Motor neuron (in vitro differentiated cells): ENCODE data around the gene GHR. TPM values are rescaled to one million over a fixed set of nuclear protein-coding genes. Genes with fewer than 3 reads are reported as not detected.

Source experiments
- ATAC-seq, 8 experiments: fragments of 200-7000 bp; cut with Tn5 transposase; replicated peaks in 6 of 8; 2 replicates each; pipeline ENCODE4 v1.8.0; 2021; ENCODE audit warnings: mild to moderate bottlenecking in 8 of 8, moderate library complexity in 8 of 8
- H3K27ac ChIP-seq, 2 donors: fragments of 250-450 bp; sonication (Bioruptor Pico); 2 replicates each; pipeline ENCODE4 v1.9.0; 2021; ENCODE audit warnings: antibody characterized with exemption in 2 of 2, mild to moderate bottlenecking in 2 of 2, moderate library complexity in 1 of 2
- H3K4me1 ChIP-seq, 2 donors: fragments of 250-450 bp; sonication (Bioruptor Pico); replicated peaks in 1 of 2; 2 replicates each; pipeline ENCODE4 v1.6.1; 2021; ENCODE audit warnings: antibody characterized with exemption in 2 of 2, mild to moderate bottlenecking in 2 of 2, moderate library complexity in 1 of 2
- H3K4me3 ChIP-seq, 5 donors: fragments of 250-450 bp; sonication (Bioruptor Pico); 2 replicates each; pipeline ENCODE4 v1.9.0; 2021; ENCODE audit warnings: antibody characterized with exemption in 5 of 5, mild to moderate bottlenecking in 5 of 5, moderate library complexity in 4 of 5
- WGBS, 10 experiments: fragments of 450-650 bp; shearing (Covaris generic); methylation state at CpG; one replicate each; pipeline ENCODE4 v1.0.0; 2022; 5-methylcytosine and 5-hydroxymethylcytosine counted together
- in situ Hi-C, 9 experiments: fragments of 400-800 bp; cut with MboI; loops; one replicate each; pipeline ENCODE4 v1.15.0; 2021; ENCODE audit warnings: low sequenced_read_pairs in 9 of 9, low pct_unique_long_range_greater_than_20kb in 2 of 9; ENCODE audit not compliant: unreplicated experiment in 9 of 9
- total RNA-seq, 8 experiments: library from RNA; unstranded; fragments of 300-600 nt; gene quantifications; 2 replicates each; pipeline versions ENCODE4 v1.2.3 to v1.2.4, GENCODE V29; 2022

Gene GHR
- total RNA-seq, 8 experiments from 2014 or later: 0.33 to 11.8 (median 2.2) TPM

- ATAC-seq: no peak
- Histone ChIP-seq H3K4me1 (peaks cover 6 to 11% of the 10 kb centered on the region in 2 donors), H3K4me3 (no peak overlapping the region), H3K27ac (no peak overlapping the region)
- in situ Hi-C loops: loop anchor here in 1 of 9 experiments (25.0 kb wide), 1 partner anchor 301 kb away; no protein-coding TSS in a partner anchor
- WGBS, 10 experiments: 0 to 80% (median 38%) methylated on average over 1 to 4 of the region's 4 CpGs; no CpG with 5 or more reads in 1 of the 10 experiments
These were observed 163.4 kb downstream of the GHR start for GRCh38 chr5:42586625-42587024.

GRCh38 chr5:42587096-42587723 lies 164.0 kb downstream of the GHR start:
- no peak overlapping the region for H3K27ac ChIP-seq
- no peak overlapping the region for H3K4me3 ChIP-seq
- in situ Hi-C loops: loop anchor here in 1 of 9 experiments (25.0 kb wide), 1 partner anchor 300 kb away; no protein-coding TSS in a partner anchor
- peaks cover 6 to 11% of the 10 kb centered on the region in 2 donors for H3K4me1 ChIP-seq
- WGBS, 10 experiments: 25 to 100% (median 88%) methylated on average over 1 to 4 of the region's 4 CpGs
- no peak for ATAC-seq

GRCh38 chr5:42590566-42590965 lies 167.3 kb downstream of the GHR start:
- in situ Hi-C loops: loop anchor here in 1 of 9 experiments (25.0 kb wide), 1 partner anchor 297 kb away; no protein-coding TSS in a partner anchor
- Histone ChIP-seq H3K27ac (no peak overlapping the region), H3K4me1 (peaks cover 6 to 9% of the 10 kb centered on the region in 2 donors), H3K4me3 (no peak overlapping the region)
- no peak for ATAC-seq

- ATAC-seq: peak; percentile 22 to 67 (median 53)
- in situ Hi-C loops: loop anchor here in 1 of 9 experiments (25.0 kb wide), 1 partner anchor 296 kb away; no protein-coding TSS in a partner anchor
- Histone ChIP-seq H3K4me3 (no peak overlapping the region), H3K27ac (no peak overlapping the region), H3K4me1 (peaks cover 6 to 9% of the 10 kb centered on the region in 2 donors)
- WGBS, 10 experiments: 0 to 40% (median 5%) methylated on average over 1 to 7 of the region's 7 CpGs
These were observed 167.8 kb downstream of the GHR start for GRCh38 chr5:42591015-42591414.

- H3K4me3 ChIP-seq: no peak overlapping the region
- peak in 3 of 8 experiments; percentile 45 to 61 (median 51) for ATAC-seq
- H3K4me1 ChIP-seq: peaks cover 6 to 9% of the 10 kb centered on the region in 2 donors
- in situ Hi-C loops: loop anchor here in 1 of 9 experiments (25.0 kb wide), 1 partner anchor 295 kb away; no protein-coding TSS in a partner anchor
- WGBS, 10 experiments: 0 to 100% (median 85%) methylated on average over 1 to 5 of the region's 5 CpGs
- no peak overlapping the region for H3K27ac ChIP-seq
These were observed 169.3 kb downstream of the GHR start for GRCh38 chr5:42592401-42593140.

GRCh38 chr5:42593591-42593990 lies 170.4 kb downstream of the GHR start:
- no peak overlapping the region for H3K27ac ChIP-seq
- H3K4me3 ChIP-seq: no peak overlapping the region
- H3K4me1 ChIP-seq: peaks cover 6 to 9% of the 10 kb centered on the region in 2 donors
- peak in 3 of 8 experiments; percentile 50 to 73 (median 70) for ATAC-seq
- in situ Hi-C loops: loop anchor here in 1 of 9 experiments (25.0 kb wide), 1 partner anchor 294 kb away; no protein-coding TSS in a partner anchor

- Histone ChIP-seq H3K4me3 (no peak overlapping the region), H3K4me1 (peaks cover 6 to 7% of the 10 kb centered on the region in 2 donors), H3K27ac (no peak overlapping the region)
- ATAC-seq: peak in 1 of 8 experiments; percentile 67
- 50 to 100% (median 60%) methylated on average over 1 to 2 of the region's 2 CpGs; no CpG with 5 or more reads in 4 of the 10 experiments for WGBS, 10 experiments
- in situ Hi-C loops: loop anchor here in 1 of 9 experiments (25.0 kb wide), 1 partner anchor 292 kb away; no protein-coding TSS in a partner anchor
These were observed 172.4 kb downstream of the GHR start for GRCh38 chr5:42595597-42595996.

GRCh38 chr5:42596817-42597216 lies 173.6 kb downstream of the GHR start:
- no peaks in the 10 kb centered on the region for H3K4me1 ChIP-seq
- 75 to 100% (median 86%) methylated on average over 1 of the region's 1 CpG; no CpG with 5 or more reads in 2 of the 10 experiments for WGBS, 10 experiments
- H3K4me3 ChIP-seq: no peak overlapping the region
- peak in 1 of 8 experiments; percentile 32 for ATAC-seq
- in situ Hi-C loops: loop anchor here in 1 of 9 experiments (25.0 kb wide), 1 partner anchor 290 kb away; no protein-coding TSS in a partner anchor
- no peak overlapping the region for H3K27ac ChIP-seq

GRCh38 chr5:42597318-42597937 lies 174.2 kb downstream of the GHR start:
- H3K4me3 ChIP-seq: no peak overlapping the region
- ATAC-seq: no peak
- no peak overlapping the region for H3K27ac ChIP-seq
- H3K4me1 ChIP-seq: no peaks in the 10 kb centered on the region
- in situ Hi-C loops: loop anchor here in 1 of 9 experiments (25.0 kb wide), 1 partner anchor 290 kb away; no protein-coding TSS in a partner anchor
- WGBS, 10 experiments: 58 to 100% (median 88%) methylated on average over 1 to 4 of the region's 4 CpGs; no CpG with 5 or more reads in 2 of the 10 experiments

- ATAC-seq: peak in 1 of 8 experiments; percentile 53
- H3K27ac ChIP-seq: no peak overlapping the region
- in situ Hi-C loops: loop anchor here in 1 of 9 experiments (25.0 kb wide), 1 partner anchor 289 kb away; no protein-coding TSS in a partner anchor
- no peaks in the 10 kb centered on the region for H3K4me1 ChIP-seq
- H3K4me3 ChIP-seq: no peak overlapping the region
These were observed 175.1 kb downstream of the GHR start for GRCh38 chr5:42598311-42598710.

GRCh38 chr5:42599106-42599505 lies 175.9 kb downstream of the GHR start:
- Histone ChIP-seq H3K27ac (no peak overlapping the region), H3K4me3 (no peak overlapping the region), H3K4me1 (no peaks in the 10 kb centered on the region)
- in situ Hi-C loops: loop anchor here in 1 of 9 experiments (25.0 kb wide), 1 partner anchor 288 kb away; no protein-coding TSS in a partner anchor
- 53 to 100% (median 80%) methylated on average over 1 to 3 of the region's 3 CpGs; no CpG with 5 or more reads in 1 of the 10 experiments for WGBS, 10 experiments
- ATAC-seq: no peak

GRCh38 chr5:42600441-42600840 lies 177.2 kb downstream of the GHR start:
- WGBS, 10 experiments: 67 to 100% (median 100%) methylated on average over 1 of the region's 1 CpG; no CpG with 5 or more reads in 2 of the 10 experiments
- ATAC-seq: no peak
- Histone ChIP-seq H3K4me1 (no peaks in the 10 kb centered on the region), H3K4me3 (no peak overlapping the region), H3K27ac (no peak overlapping the region)
- in situ Hi-C loops: no loop called here
